D341Med (cell line): ENCODE measurements around the gene DYDC2.
"Not testable (repeated sequence)": the region's sequence is repeated elsewhere in the genome, so short reads cannot be mapped to it uniquely, and the experiment has no call there.

ENCODE experiments used
- DNase-seq: peaks from one replicate; pipeline ENCODE4 v3.0.0; 2012; ENCODE audit warnings: low spot score

The DYDC2 gene

DNA sequence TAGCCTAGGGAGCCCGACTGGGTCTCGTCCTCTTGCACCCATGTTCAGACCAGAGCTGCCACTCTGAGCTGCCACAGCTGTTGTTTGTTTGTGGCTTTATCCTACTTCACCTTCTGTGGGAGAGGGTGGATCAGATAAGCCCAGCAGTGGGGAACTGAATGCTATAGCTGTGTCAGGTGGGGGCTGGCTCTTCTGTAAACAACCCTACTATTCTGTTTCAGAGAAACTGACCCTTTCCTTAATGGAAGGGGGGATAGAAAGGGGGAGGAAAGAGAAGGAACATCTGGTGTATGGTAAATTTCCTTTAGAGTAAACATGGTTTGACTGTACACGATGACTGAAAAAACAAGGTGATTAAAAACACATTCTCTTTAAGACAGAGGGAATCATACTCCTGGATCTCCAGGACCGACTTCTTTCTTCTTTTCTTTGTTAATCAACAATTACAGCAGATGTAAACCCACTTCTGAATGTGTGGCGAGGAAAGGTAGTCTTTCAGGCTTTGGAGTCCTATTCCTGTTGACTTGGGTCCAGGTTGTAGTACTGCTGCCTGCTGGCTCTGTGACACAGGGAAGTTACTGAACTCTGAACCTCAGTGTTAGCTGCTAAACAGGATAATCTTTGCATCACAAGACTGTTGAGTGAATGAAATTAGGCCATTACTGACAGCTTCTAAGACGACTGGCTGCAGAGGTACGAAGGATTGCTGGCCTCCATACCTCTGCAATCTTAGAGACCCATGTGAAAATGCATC, 57.7 kb downstream of the DYDC2 start:
- no peak for DNase-seq

- no peak for DNase-seq
These were observed 59.3 kb downstream of the DYDC2 start for GRCh38 chr10:80415734-80416478.

GRCh38 chr10:80416479-80417098, 60.0 kb downstream of the DYDC2 start:
- DNase-seq: no peak

- not testable (repeated sequence) for DNase-seq
These were observed 60.7 kb downstream of the DYDC2 start for GRCh38 chr10:80417256-80417655.
